Measurements from ENCODE around the gene CNTN4.

GRCh38 chr3:2071531-2071930, 27.1 kb upstream of the CNTN4 start:
- no peak for TF ChIP-seq CTCF (IDR thresholded peaks at IDR 0.05)
- TF ChIP-seq POLR2AphosphoS5 (IDR thresholded peaks at IDR 0.05), result no peak

All from upper lobe of left lung (tissue), 4 donors.